ENCODE data around the gene DPP7. TPM values are rescaled to one million over a fixed set of nuclear protein-coding genes. Genes with fewer than 3 reads are reported as not detected.

DPP7 gene
- total RNA-seq, 1 donor from 2014 or later, result 66.6 TPM

GRCh38 chr9:137145731-137146526 is 31.4 kb upstream of the DPP7 start:
- Histone ChIP-seq H3K36me3 (ENCODE audit: control insufficient read depth, insufficient read depth, low read length) (no peaks in the 10 kb centered on the region), H3K4me3 (ENCODE audit: low read depth, low read length) (no peak overlapping the region), H3K27me3 (ENCODE audit: control insufficient read depth, insufficient read depth, low read length) (peaks cover 2% of the 10 kb centered on the region)
- DNase-seq (ENCODE audit: low read depth) (no peak), FAIRE-seq (no peak)
- no peak for TF ChIP-seq CTCF (IDR thresholded peaks at IDR 0.05; ENCODE audit: insufficient read depth, low read length, severe bottlenecking)

GRCh38 chr9:137143459-137143858 is 28.9 kb upstream of the DPP7 start:
- no peak for FAIRE-seq

GRCh38 chr9:137141976-137142936 is 27.7 kb upstream of the DPP7 start:
- Histone ChIP-seq H3K36me3 (ENCODE audit: control insufficient read depth, insufficient read depth, low read length) (no peaks in the 10 kb centered on the region), H3K4me3 (ENCODE audit: low read depth, low read length) (no peak overlapping the region), H3K27me3 (ENCODE audit: control insufficient read depth, insufficient read depth, low read length) (peaks cover 22% of the 10 kb centered on the region)
- no peak for TF ChIP-seq CTCF (IDR thresholded peaks at IDR 0.05; ENCODE audit: insufficient read depth, low read length, severe bottlenecking)
- FAIRE-seq, result peak; percentile 87
- DNase-seq (ENCODE audit: low read depth), result no peak

More at GRCh38 chr9:137143459-137143858, 28.9 kb upstream of the DPP7 start:
- DNase-seq (ENCODE audit: low read depth), result no peak
- TF ChIP-seq CTCF (IDR thresholded peaks at IDR 0.05; ENCODE audit: insufficient read depth, low read length, severe bottlenecking), result no peak
- Histone ChIP-seq H3K4me3 (ENCODE audit: low read depth, low read length) (no peak overlapping the region), H3K27me3 (ENCODE audit: control insufficient read depth, insufficient read depth, low read length) (peaks cover 14% of the 10 kb centered on the region), H3K36me3 (ENCODE audit: control insufficient read depth, insufficient read depth, low read length) (no peaks in the 10 kb centered on the region)

GRCh38 chr9:137141050-137141810 is 26.7 kb upstream of the DPP7 start:
- H3K36me3 ChIP-seq (ENCODE audit: control insufficient read depth, insufficient read depth, low read length), result no peaks in the 10 kb centered on the region
- FAIRE-seq (no peak), DNase-seq (ENCODE audit: low read depth) (no peak)
- no peak overlapping the region for H3K4me3 ChIP-seq (ENCODE audit: low read depth, low read length)
- peaks cover 27% of the 10 kb centered on the region for H3K27me3 ChIP-seq (ENCODE audit: control insufficient read depth, insufficient read depth, low read length)
- TF ChIP-seq CTCF (IDR thresholded peaks at IDR 0.05; ENCODE audit: insufficient read depth, low read length, severe bottlenecking), result no peak

- Histone ChIP-seq H3K36me3 (ENCODE audit: control insufficient read depth, insufficient read depth, low read length) (no peaks in the 10 kb centered on the region), H3K4me3 (ENCODE audit: low read depth, low read length) (no peak overlapping the region), H3K27me3 (ENCODE audit: control insufficient read depth, insufficient read depth, low read length) (peaks cover 27% of the 10 kb centered on the region)
- DNase-seq (ENCODE audit: low read depth), result no peak
- FAIRE-seq, result peak; percentile 75
- TF ChIP-seq CTCF (IDR thresholded peaks at IDR 0.05; ENCODE audit: insufficient read depth, low read length, severe bottlenecking), result no peak
Observed at GRCh38 chr9:137140151-137141012, 25.8 kb upstream of the DPP7 start.

Data from bronchial epithelial cell (primary cell).